ENCODE results near the gene DTNBP1.

Gene DTNBP1

DNA sequence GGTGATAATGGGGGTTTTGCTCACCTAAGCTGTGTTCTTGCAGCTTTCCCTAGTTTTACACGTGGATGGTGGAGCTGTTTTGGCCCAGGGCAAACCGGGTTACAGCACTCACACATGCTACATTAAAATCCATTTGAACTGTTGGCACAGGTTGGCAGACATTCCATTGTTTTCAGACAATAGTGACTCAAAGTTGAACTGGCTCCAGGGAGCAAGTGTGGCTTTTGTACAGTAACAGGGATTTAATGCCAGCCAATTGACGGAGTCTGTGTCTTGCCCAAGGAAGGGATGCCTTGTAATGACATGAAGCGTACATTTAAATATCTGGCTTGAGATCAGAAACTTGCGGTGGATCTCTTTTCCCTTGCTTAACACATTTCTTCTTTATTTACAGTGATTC is 183.1 kb downstream of the DTNBP1 start:
- no peak overlapping the region for H3K27ac ChIP-seq
- TF ChIP-seq, protein P1, sequence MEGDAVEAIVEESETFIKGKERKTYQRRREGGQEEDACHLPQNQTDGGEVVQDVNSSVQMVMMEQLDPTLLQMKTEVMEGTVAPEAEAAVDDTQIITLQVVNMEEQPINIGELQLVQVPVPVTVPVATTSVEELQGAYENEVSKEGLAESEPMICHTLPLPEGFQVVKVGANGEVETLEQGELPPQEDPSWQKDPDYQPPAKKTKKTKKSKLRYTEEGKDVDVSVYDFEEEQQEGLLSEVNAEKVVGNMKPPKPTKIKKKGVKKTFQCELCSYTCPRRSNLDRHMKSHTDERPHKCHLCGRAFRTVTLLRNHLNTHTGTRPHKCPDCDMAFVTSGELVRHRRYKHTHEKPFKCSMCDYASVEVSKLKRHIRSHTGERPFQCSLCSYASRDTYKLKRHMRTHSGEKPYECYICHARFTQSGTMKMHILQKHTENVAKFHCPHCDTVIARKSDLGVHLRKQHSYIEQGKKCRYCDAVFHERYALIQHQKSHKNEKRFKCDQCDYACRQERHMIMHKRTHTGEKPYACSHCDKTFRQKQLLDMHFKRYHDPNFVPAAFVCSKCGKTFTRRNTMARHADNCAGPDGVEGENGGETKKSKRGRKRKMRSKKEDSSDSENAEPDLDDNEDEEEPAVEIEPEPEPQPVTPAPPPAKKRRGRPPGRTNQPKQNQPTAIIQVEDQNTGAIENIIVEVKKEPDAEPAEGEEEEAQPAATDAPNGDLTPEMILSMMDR (conservative IDR thresholded peaks at IDR 0.05), result no peak
- no peak for TF ChIP-seq ZFX (IDR thresholded peaks at IDR 0.05)

DNA sequence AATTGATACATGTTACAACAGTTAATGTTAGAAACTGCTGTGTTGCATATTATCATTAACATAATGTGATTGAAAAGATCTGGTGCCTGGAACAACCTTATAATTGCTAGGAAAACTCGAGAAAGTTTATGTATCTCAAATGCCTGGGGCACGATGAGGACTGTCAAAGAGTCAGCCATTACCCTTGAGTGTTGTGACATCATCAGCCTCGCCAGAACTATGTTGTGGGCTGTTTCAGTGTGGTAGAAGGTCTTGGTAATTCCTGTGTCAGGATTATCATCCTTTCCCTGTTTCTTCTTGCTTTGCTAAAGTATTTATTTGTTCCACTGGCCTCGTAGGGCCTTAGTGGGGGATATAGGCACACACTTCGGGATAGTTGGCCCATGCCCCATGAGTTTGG is 185.1 kb downstream of the DTNBP1 start:
- no peak for TF ChIP-seq ZFX (IDR thresholded peaks at IDR 0.05)
- TF ChIP-seq, protein P1 (conservative IDR thresholded peaks at IDR 0.05), result no peak
- no peak overlapping the region for H3K27ac ChIP-seq

- no peak overlapping the region for H3K27ac ChIP-seq
These were observed 186.0 kb downstream of the DTNBP1 start for GRCh38 chr6:15476631-15477380.

DNA sequence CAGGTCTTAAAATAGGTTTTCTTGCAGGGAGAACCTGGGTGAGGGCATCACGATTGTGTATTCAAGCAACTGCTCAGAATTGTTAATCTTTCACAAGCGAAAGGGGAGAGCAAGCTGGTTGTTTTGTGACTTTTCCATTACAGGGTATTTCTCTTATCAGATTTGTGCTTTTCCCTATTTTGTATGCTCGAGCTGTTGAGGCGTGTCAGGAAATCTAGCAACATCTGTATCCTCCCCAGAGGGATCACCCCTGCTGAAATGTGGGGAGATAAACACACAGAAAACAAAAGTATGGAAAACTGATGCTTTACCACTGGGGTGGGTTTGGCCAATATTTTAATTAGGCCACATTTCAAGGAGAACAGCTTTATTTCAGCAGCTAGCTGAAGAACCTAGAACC is 187.0 kb downstream of the DTNBP1 start:
- H3K27ac ChIP-seq, result no peak overlapping the region
- TF ChIP-seq ZFX (IDR thresholded peaks at IDR 0.05), result no peak
- TF ChIP-seq, protein P1 (conservative IDR thresholded peaks at IDR 0.05), result no peak

More at GRCh38 chr6:15476631-15477380, 186.0 kb downstream of the DTNBP1 start:
- TF ChIP-seq ZFX (IDR thresholded peaks at IDR 0.05), result no peak
- TF ChIP-seq, protein P1 (conservative IDR thresholded peaks at IDR 0.05), result no peak

DNA sequence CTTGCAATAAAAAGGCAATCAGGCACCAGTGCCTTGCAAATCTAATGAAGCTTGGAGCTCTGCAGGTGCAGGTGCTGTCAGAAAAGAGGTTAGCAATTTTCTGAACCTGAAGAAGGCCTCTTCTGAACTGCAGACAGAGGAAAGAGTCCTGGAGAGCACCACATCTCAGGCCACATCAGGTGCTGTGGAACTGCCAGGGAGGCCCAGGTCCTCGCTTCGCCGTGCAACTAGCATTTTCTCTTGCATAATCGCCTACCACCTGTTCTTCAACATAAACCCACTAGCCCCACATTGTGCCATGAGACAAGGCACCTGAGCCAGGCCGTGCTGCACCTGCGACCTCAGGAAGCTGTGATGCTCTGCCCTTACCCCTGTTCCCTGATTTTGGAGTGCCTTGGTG is 187.6 kb downstream of the DTNBP1 start:
- H3K27ac ChIP-seq, result no peak overlapping the region
- TF ChIP-seq ZFX (IDR thresholded peaks at IDR 0.05), result no peak
- TF ChIP-seq, protein P1 (conservative IDR thresholded peaks at IDR 0.05), result no peak

- TF ChIP-seq, protein P1 (conservative IDR thresholded peaks at IDR 0.05), result no peak
- TF ChIP-seq ZFX (IDR thresholded peaks at IDR 0.05), result no peak
- no peak overlapping the region for H3K27ac ChIP-seq
These were observed 188.6 kb downstream of the DTNBP1 start for GRCh38 chr6:15474196-15474595.

DNA sequence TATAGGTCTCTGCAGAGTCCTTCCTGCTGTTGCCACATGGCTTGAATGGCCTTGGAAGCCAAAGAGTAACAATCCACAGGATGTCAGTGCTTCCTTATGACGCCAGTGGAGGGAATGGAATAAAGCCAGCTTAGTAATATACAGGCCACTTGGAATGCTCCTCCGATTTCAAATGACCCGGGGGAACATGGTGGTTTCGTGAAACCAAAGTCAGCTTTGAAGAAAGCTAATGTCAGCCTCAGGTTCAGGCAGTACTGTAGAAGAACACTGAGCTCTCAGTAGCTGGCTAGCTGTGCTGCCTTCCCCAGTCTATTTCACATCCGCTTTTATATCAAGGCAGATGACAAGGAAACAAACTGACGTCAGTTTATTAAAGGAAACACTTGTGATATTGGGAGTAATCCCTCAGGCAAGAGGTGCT is 189.1 kb downstream of the DTNBP1 start:
- TF ChIP-seq, protein P1 (conservative IDR thresholded peaks at IDR 0.05), result no peak
- no peak for TF ChIP-seq ZFX (IDR thresholded peaks at IDR 0.05)
- no peak overlapping the region for H3K27ac ChIP-seq
